Measurements from ENCODE around the gene ASTN2. TPM values are rescaled to one million over a fixed set of nuclear protein-coding genes. Genes with fewer than 3 reads are reported as not detected.

ASTN2 gene
- total RNA-seq, 4 donors from 2014 or later, result 0.97 to 4.7 (median 3.0) TPM

DNA sequence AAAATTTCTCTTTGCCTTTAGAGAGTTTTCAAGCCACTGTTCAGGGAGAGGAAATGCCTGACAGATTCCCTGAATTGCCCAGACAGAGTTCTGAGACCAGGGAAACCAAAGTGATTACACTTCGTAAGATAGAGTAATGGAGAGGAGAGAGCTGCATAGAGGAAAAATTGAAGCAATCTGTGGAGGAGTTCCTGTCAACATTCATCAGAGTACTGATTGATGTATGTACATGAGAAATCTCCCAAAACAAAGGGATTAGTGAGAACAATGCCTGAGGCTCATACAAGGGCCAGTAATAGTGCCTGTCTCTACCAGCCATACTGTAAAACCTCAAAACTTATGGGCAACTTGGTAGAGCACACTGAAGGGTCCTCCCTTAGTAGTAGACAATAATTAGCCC is 806.8 kb downstream of the ASTN2 start:
- DNase-seq (ENCODE audit: low spot score in 2 of 2), result no peak
- 76 to 81% methylated on average over 1 of the region's 1 CpG for WGBS, 2 donors
- TF ChIP-seq POLR2A (IDR thresholded peaks at IDR 0.05), result no peak
- TF ChIP-seq, protein P1, sequence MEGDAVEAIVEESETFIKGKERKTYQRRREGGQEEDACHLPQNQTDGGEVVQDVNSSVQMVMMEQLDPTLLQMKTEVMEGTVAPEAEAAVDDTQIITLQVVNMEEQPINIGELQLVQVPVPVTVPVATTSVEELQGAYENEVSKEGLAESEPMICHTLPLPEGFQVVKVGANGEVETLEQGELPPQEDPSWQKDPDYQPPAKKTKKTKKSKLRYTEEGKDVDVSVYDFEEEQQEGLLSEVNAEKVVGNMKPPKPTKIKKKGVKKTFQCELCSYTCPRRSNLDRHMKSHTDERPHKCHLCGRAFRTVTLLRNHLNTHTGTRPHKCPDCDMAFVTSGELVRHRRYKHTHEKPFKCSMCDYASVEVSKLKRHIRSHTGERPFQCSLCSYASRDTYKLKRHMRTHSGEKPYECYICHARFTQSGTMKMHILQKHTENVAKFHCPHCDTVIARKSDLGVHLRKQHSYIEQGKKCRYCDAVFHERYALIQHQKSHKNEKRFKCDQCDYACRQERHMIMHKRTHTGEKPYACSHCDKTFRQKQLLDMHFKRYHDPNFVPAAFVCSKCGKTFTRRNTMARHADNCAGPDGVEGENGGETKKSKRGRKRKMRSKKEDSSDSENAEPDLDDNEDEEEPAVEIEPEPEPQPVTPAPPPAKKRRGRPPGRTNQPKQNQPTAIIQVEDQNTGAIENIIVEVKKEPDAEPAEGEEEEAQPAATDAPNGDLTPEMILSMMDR (IDR thresholded peaks at IDR 0.05), result no peak
- intact Hi-C loops (cut with DNase I; ENCODE audit: low total_unique reads), result no loop called here
- H3K4me3 ChIP-seq (ENCODE audit: low read depth, poor library complexity, severe bottlenecking), result no peak overlapping the region

DNA sequence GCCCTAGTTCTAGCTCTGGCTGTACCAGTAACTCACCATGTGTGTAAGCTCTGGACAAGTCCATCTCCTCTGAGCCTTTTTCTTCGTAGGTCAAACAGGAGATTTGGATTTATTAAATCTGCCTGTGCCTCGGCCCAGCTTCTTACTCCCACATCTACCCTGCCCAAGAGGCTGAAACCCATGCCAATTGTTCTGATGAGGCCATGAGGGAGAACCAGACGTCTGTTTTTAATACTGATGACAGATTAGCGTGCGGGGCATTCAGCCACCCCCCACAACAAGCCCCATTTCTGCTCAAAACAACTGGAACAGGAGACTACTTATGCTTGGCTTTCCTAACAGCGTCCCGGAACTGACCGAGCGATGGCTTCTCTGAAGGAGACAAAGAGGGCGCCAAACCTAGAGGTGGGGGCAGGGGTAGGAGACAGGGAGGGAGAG is 808.9 kb downstream of the ASTN2 start:
- intact Hi-C loops (cut with DNase I; ENCODE audit: low total_unique reads), result no loop called here
- DNase-seq (ENCODE audit: low spot score in 2 of 2), result peak in 1 of 2 donors; percentile 86
- H3K4me3 ChIP-seq (ENCODE audit: low read depth, poor library complexity, severe bottlenecking), result no peak overlapping the region
- TF ChIP-seq, protein P1 (IDR thresholded peaks at IDR 0.05), result no peak
- TF ChIP-seq POLR2A (IDR thresholded peaks at IDR 0.05), result no peak
- 64 to 70% methylated on average over 10 of the region's 10 CpGs for WGBS, 2 donors

DNA sequence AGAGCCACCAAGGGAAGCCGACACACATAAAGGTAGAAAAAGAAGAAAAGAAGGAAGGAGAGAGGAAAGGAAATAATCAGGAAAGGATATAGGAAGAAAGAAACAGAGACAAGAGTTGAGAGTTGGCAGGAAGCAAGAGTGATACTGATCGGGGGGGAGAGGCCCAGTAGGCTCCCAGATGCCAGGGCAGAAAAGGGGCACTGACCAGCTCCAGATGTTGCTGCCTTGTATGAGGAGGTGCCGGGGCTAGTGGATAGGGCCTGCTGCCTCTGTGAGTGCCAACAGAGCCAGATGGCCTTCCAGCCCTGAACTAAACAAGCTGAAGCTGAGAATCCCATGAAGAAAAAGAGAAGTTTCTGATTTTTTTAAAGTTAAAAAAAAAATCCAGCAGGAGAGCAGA is 809.8 kb downstream of the ASTN2 start:
- intact Hi-C loops (cut with DNase I; ENCODE audit: low total_unique reads), result no loop called here
- no peak for TF ChIP-seq POLR2A (IDR thresholded peaks at IDR 0.05)
- TF ChIP-seq, protein P1 (IDR thresholded peaks at IDR 0.05), result no peak
- H3K4me3 ChIP-seq (ENCODE audit: low read depth, poor library complexity, severe bottlenecking), result no peak overlapping the region
- 73 to 81% methylated on average over 3 of the region's 3 CpGs for WGBS, 2 donors
- DNase-seq (ENCODE audit: low spot score in 2 of 2), result no peak

DNA sequence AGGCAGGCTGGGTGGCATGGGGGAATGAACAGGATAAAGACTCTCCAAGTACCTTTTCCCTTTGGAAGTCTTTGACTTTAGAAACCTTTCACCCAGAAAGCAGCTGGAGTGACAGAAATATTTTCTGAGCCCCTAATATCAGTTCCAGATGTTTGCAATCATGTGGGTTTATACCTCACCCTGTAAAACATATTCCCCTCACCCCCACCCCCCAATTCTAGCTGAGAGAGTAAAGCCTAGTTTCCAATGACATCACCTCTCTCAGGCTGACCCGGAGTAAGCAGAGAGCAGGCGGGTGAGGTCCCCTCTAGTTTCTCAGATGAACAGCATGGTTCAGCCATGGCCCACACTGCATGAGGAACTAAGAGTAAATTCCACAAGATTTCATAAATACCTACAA is 810.6 kb downstream of the ASTN2 start:
- intact Hi-C loops (cut with DNase I; ENCODE audit: low total_unique reads), result no loop called here
- no peak for DNase-seq (ENCODE audit: low spot score in 2 of 2)
- no peak for TF ChIP-seq POLR2A (IDR thresholded peaks at IDR 0.05)
- TF ChIP-seq, protein P1 (IDR thresholded peaks at IDR 0.05), result no peak
- 88 to 89% methylated on average over 2 of the region's 2 CpGs for WGBS, 2 donors
- H3K4me3 ChIP-seq (ENCODE audit: low read depth, poor library complexity, severe bottlenecking), result no peak overlapping the region

DNA sequence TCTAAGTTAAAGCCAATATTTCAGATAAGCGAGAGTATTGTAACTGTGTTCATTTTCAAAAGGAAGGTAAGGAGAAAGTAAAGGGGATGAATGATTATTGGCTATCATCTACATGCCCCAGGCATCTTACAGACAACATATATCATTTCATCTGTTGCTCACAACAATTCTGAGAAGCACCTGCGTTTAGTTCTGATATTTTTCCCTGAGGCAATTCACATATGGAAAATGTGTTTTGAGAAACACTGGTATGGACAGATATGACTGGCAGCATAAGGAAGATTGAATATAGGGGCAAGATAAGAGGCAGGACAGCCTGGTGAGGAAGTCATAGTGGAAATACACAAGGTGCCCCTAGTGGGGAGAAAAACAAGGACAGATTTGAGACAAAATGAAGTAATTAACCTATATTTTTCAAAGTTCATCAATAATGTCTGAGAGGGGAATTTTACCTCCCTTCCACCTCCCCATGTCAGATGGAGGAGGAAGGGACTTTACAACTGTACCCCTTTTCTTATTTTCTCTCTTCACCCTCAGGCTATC is 815.4 kb downstream of the ASTN2 start:
- TF ChIP-seq, protein P1 (IDR thresholded peaks at IDR 0.05), result no peak
- no peak for TF ChIP-seq POLR2A (IDR thresholded peaks at IDR 0.05)
- no peak for DNase-seq (ENCODE audit: low spot score in 2 of 2)
- intact Hi-C loops (cut with DNase I; ENCODE audit: low total_unique reads), result no loop called here
- no peak overlapping the region for H3K4me3 ChIP-seq (ENCODE audit: low read depth, poor library complexity, severe bottlenecking)
- 61 to 67% methylated on average over 2 of the region's 2 CpGs for WGBS, 2 donors

DNA sequence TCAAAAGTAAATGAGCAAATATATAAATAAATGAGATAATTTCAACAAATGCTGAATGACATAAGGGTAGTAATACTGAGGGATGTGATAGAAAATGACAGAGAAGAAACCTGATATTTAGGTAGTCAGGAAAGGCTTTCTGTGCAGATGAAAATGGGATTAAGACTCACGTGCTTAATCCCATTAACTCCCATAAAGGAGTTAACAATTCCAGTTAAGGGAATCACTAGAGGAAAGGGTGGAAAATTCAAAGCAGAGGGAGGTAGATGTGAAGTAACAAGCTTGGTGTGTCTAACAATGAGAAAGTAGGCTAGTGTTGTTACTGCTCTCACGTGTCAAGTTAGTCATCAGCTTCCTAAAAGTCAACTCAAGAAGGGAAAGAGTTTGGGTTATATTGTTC is 818.2 kb downstream of the ASTN2 start:
- no peak for DNase-seq (ENCODE audit: low spot score in 2 of 2)
- intact Hi-C loops (cut with DNase I; ENCODE audit: low total_unique reads), result no loop called here
- WGBS, 2 donors, result 88 to 91% methylated on average over 2 of the region's 2 CpGs
- TF ChIP-seq POLR2A (IDR thresholded peaks at IDR 0.05), result no peak
- TF ChIP-seq, protein P1 (IDR thresholded peaks at IDR 0.05), result no peak
- H3K4me3 ChIP-seq (ENCODE audit: low read depth, poor library complexity, severe bottlenecking), result no peak overlapping the region

Measured in lower leg skin (tissue), 4 donors.